ENCODE measurements around the gene CD160.
"Not testable (repeated sequence)": the region's sequence is repeated elsewhere in the genome, so short reads cannot be mapped to it uniquely, and the experiment has no call there.

CD160 gene

DNA sequence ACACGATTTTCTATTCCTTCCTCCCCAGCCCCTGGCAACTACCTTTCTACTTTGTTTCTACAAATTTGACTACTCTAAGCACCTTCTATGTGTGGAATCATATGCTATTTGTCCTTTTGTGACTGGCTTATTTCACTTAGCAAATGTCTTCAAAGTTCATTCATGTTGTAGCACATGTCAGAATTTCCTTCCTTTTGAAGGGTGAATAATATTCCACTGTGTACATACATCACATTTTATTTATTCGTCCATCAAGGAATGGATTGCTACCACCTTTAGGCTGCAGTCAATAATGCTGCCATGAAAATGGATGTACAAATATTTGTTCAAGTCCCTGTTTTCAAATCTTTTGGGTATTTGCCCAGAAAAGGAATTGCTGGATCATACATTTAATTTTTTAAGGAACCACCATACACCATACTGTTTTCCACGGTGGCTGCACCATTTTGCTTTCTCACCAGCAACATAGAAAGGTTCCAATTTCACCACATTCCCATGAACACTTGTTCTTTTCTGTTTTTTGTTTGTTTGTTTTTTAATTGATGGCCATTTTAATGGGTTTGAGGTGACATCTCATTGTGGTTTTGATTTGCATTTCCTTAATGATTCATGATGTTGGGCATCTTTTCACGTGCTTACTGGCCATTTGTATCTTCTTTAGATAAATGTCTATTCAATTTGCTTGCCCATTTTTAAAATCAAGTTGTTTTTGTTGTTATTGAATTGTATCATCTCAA lies 8.8 kb upstream of the CD160 start:
- Histone ChIP-seq H3K27ac (ENCODE audit: low read length) (no peak overlapping the region), H3K4me3 (ENCODE audit: low read length) (no peak overlapping the region), H3K4me1 (ENCODE audit: control insufficient read depth, insufficient read depth, low read length) (no peaks in the 10 kb centered on the region), H3K36me3 (ENCODE audit: control insufficient read depth, insufficient read depth, low read length) (no peaks in the 10 kb centered on the region), H3K9me3 (ENCODE audit: control insufficient read depth, insufficient read depth, low read length) (no peaks in the 10 kb centered on the region), H3K27me3 (ENCODE audit: control insufficient read depth, insufficient read depth, low read length) (no peaks in the 10 kb centered on the region)
- no peak for DNase-seq (ENCODE audit: low read depth, low spot score)
- WGBS (ENCODE audit: insufficient coverage, insufficient read length) = no CpG with 5 or more reads among the region's 4 CpGs

DNA sequence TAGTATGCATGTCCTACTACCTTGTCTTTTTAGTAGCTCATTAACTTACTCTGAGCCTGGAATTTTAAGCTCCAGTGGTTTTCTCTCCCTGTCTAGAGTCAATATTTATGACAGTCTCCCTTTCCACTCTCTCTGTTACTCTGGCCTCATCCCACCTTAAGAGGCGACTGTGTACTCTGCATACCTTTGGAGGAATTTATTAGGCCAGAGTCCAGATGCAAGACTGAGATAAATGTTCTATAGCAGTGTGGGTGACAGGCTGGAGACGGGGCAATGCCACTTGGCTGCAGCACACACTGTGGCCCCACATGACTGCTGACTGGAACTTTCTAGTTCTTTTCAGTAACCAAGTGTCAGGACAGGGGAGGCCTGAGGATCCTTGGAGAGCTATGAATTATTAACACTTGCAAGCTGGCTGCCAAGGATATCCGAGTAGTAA lies 8.1 kb upstream of the CD160 start:
- H3K36me3 ChIP-seq (ENCODE audit: control insufficient read depth, insufficient read depth, low read length) = no peaks in the 10 kb centered on the region
- no peaks in the 10 kb centered on the region for H3K4me1 ChIP-seq (ENCODE audit: control insufficient read depth, insufficient read depth, low read length)
- no CpG with 5 or more reads among the region's 3 CpGs for WGBS (ENCODE audit: insufficient coverage, insufficient read length)
- no peak overlapping the region for H3K4me3 ChIP-seq (ENCODE audit: low read length)
- H3K27ac ChIP-seq (ENCODE audit: low read length) = no peak overlapping the region
- H3K9me3 ChIP-seq (ENCODE audit: control insufficient read depth, insufficient read depth, low read length) = no peaks in the 10 kb centered on the region
- no peak for DNase-seq (ENCODE audit: low read depth, low spot score)
- no peaks in the 10 kb centered on the region for H3K27me3 ChIP-seq (ENCODE audit: control insufficient read depth, insufficient read depth, low read length)

DNA sequence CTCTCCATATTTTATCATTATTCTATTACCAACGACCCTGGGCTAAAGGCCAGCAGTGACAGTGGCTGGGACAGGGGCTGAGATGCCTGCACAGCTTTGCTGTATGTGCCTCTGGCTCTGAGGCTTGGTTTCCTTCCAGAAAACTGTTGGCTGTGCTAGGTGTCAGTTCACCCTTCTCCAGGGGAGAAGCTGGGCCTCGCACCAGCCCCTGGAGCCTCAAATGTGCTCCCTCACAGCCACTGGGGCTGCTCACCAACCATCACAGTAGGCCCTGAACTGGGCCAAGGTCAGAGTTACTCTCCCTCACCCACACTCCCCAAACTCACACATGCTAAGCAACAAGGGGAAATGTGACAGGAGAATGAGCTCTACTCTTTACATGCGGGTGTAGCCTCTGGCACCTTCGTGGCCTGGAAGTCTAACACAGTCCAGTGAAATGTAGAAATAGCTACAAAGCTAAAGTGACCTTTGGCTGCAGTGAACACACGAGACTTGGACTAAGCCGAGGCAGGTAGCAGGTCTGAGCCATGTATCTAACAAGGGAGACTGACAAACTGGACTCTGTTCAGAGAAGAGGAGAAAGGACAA lies 4.7 kb upstream of the CD160 start:
- DNase-seq (ENCODE audit: low read depth, low spot score) = no peak
- Histone ChIP-seq H3K4me3 (ENCODE audit: low read length) (no peak overlapping the region), H3K4me1 (ENCODE audit: control insufficient read depth, insufficient read depth, low read length) (no peaks in the 10 kb centered on the region), H3K9me3 (ENCODE audit: control insufficient read depth, insufficient read depth, low read length) (no peaks in the 10 kb centered on the region), H3K36me3 (ENCODE audit: control insufficient read depth, insufficient read depth, low read length) (no peaks in the 10 kb centered on the region), H3K27ac (ENCODE audit: low read length) (no peak overlapping the region), H3K27me3 (ENCODE audit: control insufficient read depth, insufficient read depth, low read length) (no peaks in the 10 kb centered on the region)
- no CpG with 5 or more reads among the region's 6 CpGs for WGBS (ENCODE audit: insufficient coverage, insufficient read length)

DNA sequence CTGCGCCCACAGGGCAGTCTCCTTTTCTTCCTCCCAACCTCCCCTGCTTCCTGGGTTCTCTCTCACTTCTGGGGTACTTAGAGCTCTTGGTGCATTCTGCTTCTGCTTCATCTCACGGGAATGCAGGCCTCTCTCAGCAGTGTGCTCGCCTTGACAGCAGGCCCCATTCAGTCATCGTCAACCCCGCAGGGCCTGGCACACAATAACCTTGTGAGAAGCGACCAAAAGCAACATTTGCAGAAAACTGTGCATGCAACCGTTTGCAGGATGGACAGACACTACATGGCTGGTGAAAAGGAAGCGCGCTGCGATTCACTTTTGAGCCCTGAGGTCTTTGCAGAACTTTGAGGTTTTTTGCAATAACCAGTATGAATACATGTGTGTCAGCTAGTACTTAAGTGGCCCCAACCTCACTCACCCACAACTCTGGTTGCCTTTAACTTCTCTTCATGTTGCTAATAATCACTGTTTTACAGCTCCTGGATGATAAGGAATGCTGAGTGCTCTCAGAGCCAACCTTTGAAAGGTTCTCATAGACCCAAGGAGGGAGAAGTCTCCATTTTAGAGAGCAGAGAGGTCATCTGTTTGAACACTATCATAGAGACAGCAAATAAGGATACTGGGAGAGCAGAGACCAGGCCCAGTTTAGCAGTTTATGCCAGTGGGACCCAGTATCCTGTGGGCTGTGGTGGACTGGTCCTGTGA lies 2.5 kb upstream of the CD160 start:
- Histone ChIP-seq H3K36me3 (ENCODE audit: control insufficient read depth, insufficient read depth, low read length) (no peaks in the 10 kb centered on the region), H3K4me3 (ENCODE audit: low read length) (no peak overlapping the region), H3K27ac (ENCODE audit: low read length) (no peak overlapping the region), H3K4me1 (ENCODE audit: control insufficient read depth, insufficient read depth, low read length) (no peaks in the 10 kb centered on the region), H3K9me3 (ENCODE audit: control insufficient read depth, insufficient read depth, low read length) (no peaks in the 10 kb centered on the region), H3K27me3 (ENCODE audit: control insufficient read depth, insufficient read depth, low read length) (peaks cover 2% of the 10 kb centered on the region; the same call in 1 of the 2 replicates)
- no CpG with 5 or more reads among the region's 10 CpGs for WGBS (ENCODE audit: insufficient coverage, insufficient read length)
- DNase-seq (ENCODE audit: low read depth, low spot score) = no peak

DNA sequence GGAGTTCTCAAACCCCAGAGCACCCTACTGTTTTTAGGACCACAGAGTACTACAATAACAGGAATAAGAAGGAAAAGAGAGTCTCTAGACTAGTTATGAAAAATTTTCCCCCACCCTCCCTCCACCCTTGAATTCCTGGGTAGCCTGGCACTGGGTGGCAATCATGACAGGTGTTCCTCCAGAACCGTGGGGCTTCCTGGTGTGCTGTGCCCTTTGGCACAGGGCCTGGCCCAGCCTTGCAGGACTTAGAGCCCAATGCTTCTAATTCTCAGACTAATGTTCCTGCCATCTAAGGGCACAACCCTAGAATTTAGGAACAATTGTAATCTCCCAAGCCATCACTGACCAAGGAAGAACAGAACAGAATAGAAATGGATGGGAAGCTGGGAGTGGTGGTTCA lies 1.5 kb upstream of the CD160 start:
- WGBS (ENCODE audit: insufficient coverage, insufficient read length) = no CpG with 5 or more reads among the region's 1 CpG

DNA sequence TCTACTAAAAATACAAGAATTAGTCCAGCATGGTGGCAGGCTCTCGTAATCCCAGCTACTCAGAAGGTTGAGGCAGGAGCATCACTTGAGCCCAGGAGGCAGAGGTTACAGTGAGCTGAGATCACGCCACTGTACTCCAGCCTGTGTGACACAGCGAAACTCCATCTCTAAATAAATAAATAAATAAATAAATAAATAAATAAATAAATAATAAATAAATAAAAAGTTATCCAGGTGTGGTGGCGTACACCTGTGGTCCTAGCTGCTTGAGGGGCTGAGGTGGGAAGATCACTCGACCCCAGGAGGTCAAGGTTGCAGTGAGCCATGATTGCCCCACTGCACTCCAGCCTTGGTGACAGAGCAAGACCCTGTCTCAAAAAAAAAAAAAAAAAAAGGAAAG lies 834 bp upstream of the CD160 start:
- H3K4me1 ChIP-seq (ENCODE audit: control insufficient read depth, insufficient read depth, low read length); H3K9me3 ChIP-seq (ENCODE audit: control insufficient read depth, insufficient read depth, low read length): not testable (repeated sequence)

More for the DNA sequence above, 1.5 kb upstream of the CD160 start:
- Histone ChIP-seq H3K4me3 (ENCODE audit: low read length) (no peak overlapping the region), H3K4me1 (ENCODE audit: control insufficient read depth, insufficient read depth, low read length) (no peaks in the 10 kb centered on the region), H3K36me3 (ENCODE audit: control insufficient read depth, insufficient read depth, low read length) (no peaks in the 10 kb centered on the region), H3K9me3 (ENCODE audit: control insufficient read depth, insufficient read depth, low read length) (no peaks in the 10 kb centered on the region), H3K27ac (ENCODE audit: low read length) (no peak overlapping the region), H3K27me3 (ENCODE audit: control insufficient read depth, insufficient read depth, low read length) (peaks cover 2% of the 10 kb centered on the region; the same call in 1 of the 2 replicates)
- no peak for DNase-seq (ENCODE audit: low read depth, low spot score)

DNA sequence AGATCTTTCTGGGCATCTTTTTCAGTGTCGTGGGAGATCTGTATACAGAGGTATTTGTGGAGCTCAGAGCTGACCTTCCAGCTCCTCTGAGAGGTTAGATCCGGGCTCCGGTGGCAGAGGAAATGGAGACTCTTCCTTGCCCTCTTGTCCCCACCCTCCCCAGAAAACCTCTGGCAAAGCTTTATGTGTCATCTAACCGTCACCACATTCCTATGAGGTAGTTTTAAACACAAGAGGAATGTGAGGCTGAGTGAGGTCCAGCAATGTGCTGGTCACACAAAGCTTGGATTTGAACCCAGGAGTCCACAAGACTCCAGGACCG lies 1.2 kb downstream of the CD160 start:
- no peak for DNase-seq (ENCODE audit: low read depth, low spot score)
- no CpG with 5 or more reads among the region's 5 CpGs for WGBS (ENCODE audit: insufficient coverage, insufficient read length)
- Histone ChIP-seq H3K4me3 (ENCODE audit: low read length) (no peak overlapping the region; the same call in 1 of the 2 replicates), H3K27ac (ENCODE audit: low read length) (no peak overlapping the region), H3K36me3 (ENCODE audit: control insufficient read depth, insufficient read depth, low read length) (no peaks in the 10 kb centered on the region), H3K9me3 (ENCODE audit: control insufficient read depth, insufficient read depth, low read length) (no peaks in the 10 kb centered on the region), H3K4me1 (ENCODE audit: control insufficient read depth, insufficient read depth, low read length) (no peaks in the 10 kb centered on the region), H3K27me3 (ENCODE audit: control insufficient read depth, insufficient read depth, low read length) (peaks cover 2% of the 10 kb centered on the region; the same call in 1 of the 2 replicates)

More for the DNA sequence above, 834 bp upstream of the CD160 start:
- not testable (repeated sequence) for DNase-seq (ENCODE audit: low read depth, low spot score); H3K4me3 ChIP-seq (ENCODE audit: low read length); H3K36me3 ChIP-seq (ENCODE audit: control insufficient read depth, insufficient read depth, low read length); H3K27ac ChIP-seq (ENCODE audit: low read length); H3K27me3 ChIP-seq (ENCODE audit: control insufficient read depth, insufficient read depth, low read length)
- WGBS (ENCODE audit: insufficient coverage, insufficient read length) = no CpG with 5 or more reads among the region's 5 CpGs

DNA sequence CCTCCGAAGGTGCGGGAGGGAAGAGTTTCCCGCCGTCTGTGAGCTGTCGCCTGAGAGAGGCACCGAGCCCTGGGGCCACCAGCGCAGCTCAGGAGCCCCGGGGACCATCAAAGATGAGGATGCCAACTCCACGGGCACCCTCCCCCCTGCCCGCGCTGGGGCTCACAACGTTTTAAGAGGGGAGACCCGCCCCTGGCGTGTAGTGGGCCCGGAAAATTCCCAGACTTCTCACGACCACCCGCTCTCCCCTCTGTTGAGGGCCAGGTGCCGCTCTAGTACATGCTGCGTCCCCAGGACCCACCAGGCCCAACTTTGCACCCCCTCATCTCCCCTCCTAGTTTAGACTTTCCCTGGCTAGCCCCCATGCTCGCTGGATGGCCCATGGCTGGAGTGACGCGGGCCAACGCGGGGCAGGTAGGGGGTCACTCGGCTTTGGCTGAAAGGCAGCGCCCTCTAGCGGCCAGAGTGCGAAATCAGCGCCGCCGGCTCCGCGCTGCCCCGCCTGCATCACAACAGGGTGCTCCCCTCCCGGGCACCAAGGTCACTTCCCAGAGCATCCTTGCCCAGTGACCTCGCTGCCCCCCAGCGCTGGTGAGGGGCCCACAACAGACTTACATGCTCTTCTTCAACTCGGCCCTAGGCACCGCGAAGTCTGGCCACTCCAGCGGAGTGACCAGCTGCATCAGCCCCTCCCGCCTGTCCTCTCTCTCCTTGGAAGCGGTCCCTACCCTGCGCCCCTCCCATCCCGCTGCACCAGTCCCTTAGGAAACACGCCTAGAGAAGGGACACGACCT lies 1.8 kb downstream of the CD160 start:
- peak; percentile 48 for DNase-seq (ENCODE audit: low read depth, low spot score)

DNA sequence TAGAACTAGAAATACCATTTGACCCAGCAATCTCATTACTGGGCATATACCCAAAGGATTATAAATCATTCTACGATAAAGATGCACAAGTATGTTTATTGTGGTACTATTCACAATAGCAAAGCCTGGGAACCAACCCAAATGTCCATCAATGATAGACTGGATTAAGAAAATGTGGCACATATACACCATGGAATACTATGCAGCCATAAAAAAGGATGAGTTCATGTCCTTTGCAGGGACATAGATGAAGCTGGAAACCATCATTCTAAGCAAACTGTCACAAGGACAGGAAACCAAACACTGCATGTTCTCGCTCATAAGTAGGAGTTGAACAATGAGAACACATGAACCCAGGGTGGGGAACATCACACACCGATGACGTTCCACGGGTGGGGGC lies 6.9 kb downstream of the CD160 start:
- not testable (repeated sequence) for DNase-seq (ENCODE audit: low read depth, low spot score); H3K9me3 ChIP-seq (ENCODE audit: control insufficient read depth, insufficient read depth, low read length)
- no CpG with 5 or more reads among the region's 5 CpGs for WGBS (ENCODE audit: insufficient coverage, insufficient read length)

More for the DNA sequence above, 1.8 kb downstream of the CD160 start:
- no CpG with 5 or more reads among the region's 47 CpGs for WGBS (ENCODE audit: insufficient coverage, insufficient read length)
- no peak overlapping the region for H3K27ac ChIP-seq (ENCODE audit: low read length)
- no peaks in the 10 kb centered on the region for H3K36me3 ChIP-seq (ENCODE audit: control insufficient read depth, insufficient read depth, low read length)
- peaks cover 2% of the 10 kb centered on the region; the same call in 1 of the 2 replicates for H3K27me3 ChIP-seq (ENCODE audit: control insufficient read depth, insufficient read depth, low read length)
- peak overlapping the region; percentile 14; the same call in 1 of the 2 replicates for H3K4me3 ChIP-seq (ENCODE audit: low read length)
- no peaks in the 10 kb centered on the region for H3K9me3 ChIP-seq (ENCODE audit: control insufficient read depth, insufficient read depth, low read length)
- no peaks in the 10 kb centered on the region for H3K4me1 ChIP-seq (ENCODE audit: control insufficient read depth, insufficient read depth, low read length)

DNA sequence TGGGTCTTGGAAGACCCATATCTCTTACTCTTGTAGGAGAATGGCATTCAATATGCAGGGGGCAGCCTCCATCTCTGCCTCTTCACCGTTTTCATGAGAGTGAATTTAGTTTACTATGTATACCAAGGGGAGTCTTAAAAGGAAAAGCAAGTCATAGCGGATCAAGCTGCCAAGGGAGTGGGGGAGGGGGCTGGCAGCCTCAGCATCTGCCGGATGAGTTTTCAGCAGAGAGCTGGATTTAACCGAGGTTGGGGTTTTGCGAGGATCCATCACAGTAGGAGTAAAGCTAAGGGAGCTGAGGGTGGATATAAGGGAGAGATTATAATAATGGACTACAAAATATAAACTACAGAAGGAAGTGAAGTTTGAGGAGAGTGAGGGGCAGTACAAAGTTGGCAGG lies 9.9 kb downstream of the CD160 start:
- Histone ChIP-seq H3K36me3 (ENCODE audit: control insufficient read depth, insufficient read depth, low read length) (no peaks in the 10 kb centered on the region), H3K4me3 (ENCODE audit: low read length) (no peak overlapping the region), H3K9me3 (ENCODE audit: control insufficient read depth, insufficient read depth, low read length) (no peaks in the 10 kb centered on the region), H3K27me3 (ENCODE audit: control insufficient read depth, insufficient read depth, low read length) (no peaks in the 10 kb centered on the region), H3K4me1 (ENCODE audit: control insufficient read depth, insufficient read depth, low read length) (no peaks in the 10 kb centered on the region), H3K27ac (ENCODE audit: low read length) (no peak overlapping the region)
- WGBS (ENCODE audit: insufficient coverage, insufficient read length) = no CpG with 5 or more reads among the region's 5 CpGs
- DNase-seq (ENCODE audit: low read depth, low spot score) = no peak

More for the DNA sequence above, 6.9 kb downstream of the CD160 start:
- H3K4me3 ChIP-seq (ENCODE audit: low read length); H3K4me1 ChIP-seq (ENCODE audit: control insufficient read depth, insufficient read depth, low read length); H3K36me3 ChIP-seq (ENCODE audit: control insufficient read depth, insufficient read depth, low read length); H3K27me3 ChIP-seq (ENCODE audit: control insufficient read depth, insufficient read depth, low read length); H3K27ac ChIP-seq (ENCODE audit: low read length): not testable (repeated sequence)

All from iPS DF 6.9 (cell line).